ENCODE data around the gene CLDN9.
"Not testable (repeated sequence)": the region's sequence is repeated elsewhere in the genome, so short reads cannot be mapped to it uniquely, and the experiment has no call there.

The CLDN9 gene

GRCh38 chr16:3035972-3036725, 23.4 kb downstream of the CLDN9 start:
- no peak for DNase-seq

- no peak for DNase-seq
These were observed 24.1 kb downstream of the CLDN9 start, which contains the start of gene BICDL2 for GRCh38 chr16:3036726-3037315. BICDL2 (minus strand) TSS chr16:3036944; CDS start chr16:3035496, 1,448 bp downstream.

GRCh38 chr16:3038256-3038655, 25.5 kb downstream of the CLDN9 start:
- DNase-seq: no peak

- no peak for DNase-seq
These were observed 26.2 kb downstream of the CLDN9 start for GRCh38 chr16:3038896-3039295.

- no peak for DNase-seq
These were observed 29.7 kb downstream of the CLDN9 start for GRCh38 chr16:3042376-3042775.

GRCh38 chr16:3044708-3045107, 32.0 kb downstream of the CLDN9 start:
- DNase-seq: no peak

GRCh38 chr16:3045758-3046640, 33.3 kb downstream of the CLDN9 start, which contains the start of gene MMP25:
MMP25 (plus strand) TSS chr16:3046561; CDS start chr16:3046918, 357 bp downstream.
- DNase-seq: no peak

- DNase-seq: no peak
These were observed 34.1 kb downstream of the CLDN9 start for GRCh38 chr16:3046641-3047386.

- DNase-seq: no peak
These were observed 34.6 kb downstream of the CLDN9 start for GRCh38 chr16:3047387-3047720.

- DNase-seq: no peak
These were observed 37.3 kb downstream of the CLDN9 start for GRCh38 chr16:3049921-3050481.

- DNase-seq: no peak
These were observed 37.8 kb downstream of the CLDN9 start for GRCh38 chr16:3050487-3050886.

- DNase-seq: no peak
These were observed 38.3 kb downstream of the CLDN9 start for GRCh38 chr16:3051009-3051408.

- no peak for DNase-seq
These were observed 38.8 kb downstream of the CLDN9 start for GRCh38 chr16:3051494-3051893.

- not testable (repeated sequence) for DNase-seq
These were observed 40.0 kb downstream of the CLDN9 start for GRCh38 chr16:3052571-3053329.

- not testable (repeated sequence) for DNase-seq
These were observed 40.6 kb downstream of the CLDN9 start for GRCh38 chr16:3053330-3053710.

- DNase-seq: no peak
These were observed 42.4 kb downstream of the CLDN9 start for GRCh38 chr16:3054965-3055733.

- not testable (repeated sequence) for DNase-seq
These were observed 43.0 kb downstream of the CLDN9 start for GRCh38 chr16:3055734-3056115.

- no peak for DNase-seq
These were observed 43.8 kb downstream of the CLDN9 start for GRCh38 chr16:3056336-3057180.

GRCh38 chr16:3057181-3058138, 44.7 kb downstream of the CLDN9 start:
- DNase-seq: no peak
